Neuronal stem cell (in vitro differentiated cells): Measurements from ENCODE around the gene ADARB1.

Experiments
- DNase-seq: peaks from one replicate; pipeline ENCODE4 v3.0.0-alpha.2; 2013; ENCODE audit warnings: low spot score
- H2AFZ ChIP-seq: one replicate; pipeline ENCODE4 v1.6.1; 2013; ENCODE audit warnings: mild to moderate bottlenecking, low read length, inconsistent platforms
- H2AK5ac ChIP-seq: 2 replicates; pipeline ENCODE4 v1.6.1; 2013; ENCODE audit warnings: low read depth, mild to moderate bottlenecking, inconsistent platforms, low read length, moderate library complexity, mixed read lengths
- H2BK120ac ChIP-seq: 2 replicates; pipeline ENCODE4 v1.6.1; 2013; ENCODE audit warnings: low read depth, mild to moderate bottlenecking, inconsistent platforms, low read length, moderate library complexity, mixed read lengths
- H2BK12ac ChIP-seq: one replicate; pipeline ENCODE4 v1.6.1; 2013; ENCODE audit warnings: low read length, inconsistent platforms
- H2BK15ac ChIP-seq: 2 replicates; pipeline ENCODE4 v1.6.1; 2013; ENCODE audit warnings: mild to moderate bottlenecking, low read length, inconsistent platforms, mixed read lengths
- H2BK5ac ChIP-seq: one replicate; pipeline ENCODE4 v1.6.1; 2013; ENCODE audit warnings: inconsistent platforms, mild to moderate bottlenecking, low read length, moderate library complexity
- H3K14ac ChIP-seq: one replicate; pipeline ENCODE4 v1.6.1; 2013; ENCODE audit warnings: low read length, inconsistent platforms
- H3K18ac ChIP-seq: 2 replicates; pipeline ENCODE4 v1.6.1; 2013; ENCODE audit warnings: low read length, inconsistent platforms
- H3K23ac ChIP-seq: 2 replicates; pipeline ENCODE4 v1.6.1; 2013; ENCODE audit warnings: low read depth, mild to moderate bottlenecking, mixed read lengths, low read length, inconsistent platforms; ENCODE audit not compliant: poor library complexity
- H3K27ac ChIP-seq: replicated peaks from 3 replicates; pipeline ENCODE4 v1.5.1; 2013; ENCODE audit warnings: low read length, inconsistent platforms
- H3K27me3 ChIP-seq, 3 experiments: 2 replicates each; pipeline ENCODE4 v1.6.1; 2013; ENCODE audit warnings: low read length in 3 of 3, mild to moderate bottlenecking in 2 of 3, inconsistent platforms in 1 of 3, low read depth in 1 of 3, mixed read lengths in 1 of 3, moderate library complexity in 1 of 3; ENCODE audit not compliant: control insufficient read depth in 3 of 3, insufficient read depth in 3 of 3
- H3K36me3 ChIP-seq, 2 donors: replicated peaks in 1 of 2; 2 replicates each; pipeline ENCODE4 v1.6.1; 2013; ENCODE audit warnings: low read length in 2 of 2; ENCODE audit not compliant: control insufficient read depth in 2 of 2, insufficient read depth in 2 of 2
- H3K4ac ChIP-seq: 2 replicates; pipeline ENCODE4 v1.6.1; 2013; ENCODE audit warnings: inconsistent platforms, mild to moderate bottlenecking, low read length, moderate library complexity
- H3K4me1 ChIP-seq, 2 donors: 1 replicate in 1 of 2; 2 replicates in 1 of 2; pipeline ENCODE4 v1.6.1; 2013; ENCODE audit warnings: low read length in 2 of 2, low read depth in 1 of 2; ENCODE audit not compliant: control insufficient read depth in 2 of 2, insufficient read depth in 1 of 2
- H3K4me2 ChIP-seq: one replicate; pipeline ENCODE4 v1.6.1; 2013; ENCODE audit warnings: mild to moderate bottlenecking, low read length, inconsistent platforms; ENCODE audit not compliant: insufficient read depth, poor library complexity, severe bottlenecking
- H3K4me3 ChIP-seq, 2 donors: 2 replicates each; pipeline ENCODE4 v1.5.1; 2013; ENCODE audit warnings: low read length in 2 of 2, mild to moderate bottlenecking in 2 of 2, inconsistent platforms in 1 of 2, moderate library complexity in 1 of 2
- H3K79me1 ChIP-seq: one replicate; pipeline ENCODE4 v1.6.1; 2013; ENCODE audit warnings: low read depth, mild to moderate bottlenecking, inconsistent platforms, low read length, moderate library complexity
- H3K9ac ChIP-seq: one replicate; pipeline ENCODE4 v1.6.1; 2013; ENCODE audit warnings: mild to moderate bottlenecking, low read depth, low read length, inconsistent platforms; ENCODE audit not compliant: poor library complexity
- H3K9me3 ChIP-seq, 2 donors: replicated peaks in 1 of 2; 2 replicates each; pipeline versions ENCODE3 to v1.6.1; 2013; ENCODE audit warnings: low read length in 2 of 2, mild to moderate bottlenecking in 2 of 2, inconsistent platforms in 1 of 2, low read depth in 1 of 2, mixed read lengths in 1 of 2, moderate library complexity in 1 of 2; ENCODE audit not compliant: control insufficient read depth in 2 of 2, insufficient read depth in 1 of 2
- H4K8ac ChIP-seq: one replicate; pipeline ENCODE4 v1.6.1; 2013; ENCODE audit warnings: low read depth, mild to moderate bottlenecking, inconsistent platforms, low read length, moderate library complexity
- H4K91ac ChIP-seq: one replicate; pipeline ENCODE4 v1.6.1; 2013; ENCODE audit warnings: low read length, low read depth, mild to moderate bottlenecking, inconsistent platforms; ENCODE audit not compliant: poor library complexity
- WGBS, 2 donors: extraction: QIAGEN DNeasy Blood & Tissue Kit; methylation state at CpG; one replicate each; pipeline ENCODE4 v1.1.7; 2013; ENCODE audit warnings: missing lambda C conversion rate in 2 of 2, mixed read lengths in 1 of 2; ENCODE audit not compliant: insufficient read length in 2 of 2, insufficient replicate concordance in 1 of 2; ENCODE audit errors: extremely low coverage in 2 of 2; 5-methylcytosine and 5-hydroxymethylcytosine counted together

Gene ADARB1

DNA sequence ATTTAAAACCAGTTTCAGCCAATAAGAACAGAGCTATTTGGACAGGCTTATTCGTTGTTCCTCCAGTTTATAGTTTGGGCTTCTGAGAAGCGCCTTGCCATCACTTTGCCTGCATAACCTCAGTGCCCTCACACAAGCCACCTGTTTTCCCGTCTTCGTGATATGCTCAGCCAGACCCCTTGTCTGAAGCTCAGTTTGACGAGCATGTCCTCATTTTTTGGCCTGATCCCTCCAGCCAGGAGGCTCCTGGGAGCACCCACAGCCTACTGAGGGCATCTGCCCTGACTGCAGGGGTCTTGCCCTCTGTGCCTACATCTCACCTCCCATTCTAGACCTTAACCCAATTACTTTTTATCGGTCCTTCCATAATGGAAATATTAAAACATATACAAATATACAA lies 95.3 kb downstream of the ADARB1 start:
- no peak overlapping the region for H2BK15ac ChIP-seq
- no CpG with 5 or more reads among the region's 6 CpGs for WGBS, 2 donors
- no peaks in the 10 kb centered on the region for H3K36me3 ChIP-seq
- no peak overlapping the region for H4K8ac ChIP-seq
- H3K4ac ChIP-seq: no peak overlapping the region
- H3K27me3 ChIP-seq: no peaks in the 10 kb centered on the region
- H2AK5ac ChIP-seq: no peak overlapping the region
- H2BK12ac ChIP-seq: no peak overlapping the region
- peak overlapping the region; percentile 58 for H2AFZ ChIP-seq
- H3K27ac ChIP-seq: no peak overlapping the region
- H4K91ac ChIP-seq: no peak overlapping the region
- H3K9me3 ChIP-seq: no peaks in the 10 kb centered on the region
- H3K9ac ChIP-seq: no peak overlapping the region
- no peak overlapping the region for H2BK5ac ChIP-seq
- no peak overlapping the region for H3K23ac ChIP-seq
- H3K79me1 ChIP-seq: no peaks in the 10 kb centered on the region
- no peak overlapping the region for H3K4me2 ChIP-seq
- no peak overlapping the region for H3K14ac ChIP-seq
- H3K4me1 ChIP-seq: peaks cover 8 to 9% of the 10 kb centered on the region in 2 donors
- H3K4me3 ChIP-seq: no peak overlapping the region
- no peak overlapping the region for H2BK120ac ChIP-seq
- no peak for DNase-seq
- H3K18ac ChIP-seq: no peak overlapping the region

GRCh38 chr21:45170987-45171386 lies 96.6 kb downstream of the ADARB1 start:
- Histone ChIP-seq H2AFZ (no peak overlapping the region), H2BK15ac (no peak overlapping the region), H3K27ac (no peak overlapping the region), H3K18ac (no peak overlapping the region), H3K14ac (no peak overlapping the region), H3K4me3 (no peak overlapping the region), H3K4me2 (no peak overlapping the region), H2BK120ac (no peak overlapping the region), H3K23ac (no peak overlapping the region), H2AK5ac (no peak overlapping the region), H4K91ac (no peak overlapping the region), H3K4ac (no peak overlapping the region), H2BK5ac (no peak overlapping the region), H2BK12ac (no peak overlapping the region), H3K27me3 (no peaks in the 10 kb centered on the region), H3K79me1 (no peaks in the 10 kb centered on the region), H3K9ac (no peak overlapping the region), H4K8ac (no peak overlapping the region), H3K4me1 (peaks cover 8 to 9% of the 10 kb centered on the region in 2 donors), H3K36me3 (no peaks in the 10 kb centered on the region), H3K9me3 (peaks cover 0 to 2% of the 10 kb centered on the region in 2 donors)
- WGBS, 2 donors: no CpG with 5 or more reads among the region's 8 CpGs
- no peak for DNase-seq

- no peak overlapping the region for H3K9ac ChIP-seq
- H3K4ac ChIP-seq: no peak overlapping the region
- no peak overlapping the region for H2BK120ac ChIP-seq
- H3K18ac ChIP-seq: no peak overlapping the region
- no peak overlapping the region for H3K4me3 ChIP-seq
- no peak overlapping the region for H2BK12ac ChIP-seq
- H4K91ac ChIP-seq: no peak overlapping the region
- DNase-seq: no peak
- no peak overlapping the region for H2AK5ac ChIP-seq
- H3K23ac ChIP-seq: no peak overlapping the region
- H2BK5ac ChIP-seq: no peak overlapping the region
- no peak overlapping the region for H2AFZ ChIP-seq
- no peak overlapping the region for H3K14ac ChIP-seq
- peaks cover 8 to 9% of the 10 kb centered on the region in 2 donors for H3K4me1 ChIP-seq
- no peaks in the 10 kb centered on the region for H3K79me1 ChIP-seq
- H3K36me3 ChIP-seq: no peaks in the 10 kb centered on the region
- no peak overlapping the region for H3K4me2 ChIP-seq
- no peak overlapping the region for H4K8ac ChIP-seq
- no CpG with 5 or more reads among the region's 10 CpGs for WGBS, 2 donors
- no peaks in the 10 kb centered on the region for H3K27me3 ChIP-seq
- no peak overlapping the region for H3K27ac ChIP-seq
- no peak overlapping the region for H2BK15ac ChIP-seq
- peaks cover 0 to 2% of the 10 kb centered on the region in 2 donors for H3K9me3 ChIP-seq
Observed at GRCh38 chr21:45172420-45172819, 98.0 kb downstream of the ADARB1 start.

DNA sequence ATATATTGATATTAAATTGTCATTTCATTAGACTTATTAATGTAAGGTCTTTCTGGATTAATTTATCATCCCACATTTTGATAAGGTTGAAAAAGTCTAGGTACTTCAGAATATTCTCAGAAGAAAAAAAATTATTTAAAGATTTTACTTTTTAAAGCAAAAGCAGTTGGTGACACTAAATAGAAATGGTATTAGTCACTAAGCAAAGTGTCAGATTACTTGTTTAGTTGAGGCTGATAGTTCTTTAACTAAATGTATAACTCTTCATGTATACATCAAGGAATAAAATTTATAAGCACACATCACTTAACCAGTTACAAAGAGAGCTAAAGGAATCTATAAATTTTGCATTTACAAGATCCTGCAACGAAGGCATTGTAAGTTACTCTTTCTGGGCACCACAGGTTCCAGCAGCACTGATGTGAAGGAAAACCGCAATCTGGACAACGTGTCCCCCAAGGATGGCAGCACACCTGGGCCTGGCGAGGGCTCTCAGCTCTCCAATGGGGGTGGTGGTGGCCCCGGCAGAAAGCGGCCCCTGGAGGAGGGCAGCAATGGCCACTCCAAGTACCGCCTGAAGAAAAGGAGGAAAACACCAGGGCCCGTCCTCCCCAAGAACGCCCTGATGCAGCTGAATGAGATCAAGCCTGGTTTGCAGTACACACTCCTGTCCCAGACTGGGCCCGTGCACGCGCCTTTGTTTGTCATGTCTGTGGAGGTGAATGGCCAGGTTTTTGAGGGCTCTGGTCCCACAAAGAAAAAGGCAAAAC lies 101.1 kb downstream of the ADARB1 start:
- no peaks in the 10 kb centered on the region for H3K36me3 ChIP-seq
- H3K4me1 ChIP-seq: peaks cover 2 to 6% of the 10 kb centered on the region in 2 donors
- H3K4ac ChIP-seq: no peak overlapping the region
- no peaks in the 10 kb centered on the region for H3K79me1 ChIP-seq
- peak overlapping the region; percentile 25 for H3K23ac ChIP-seq
- H3K9me3 ChIP-seq: peaks cover 0 to 2% of the 10 kb centered on the region in 2 donors
- H3K4me3 ChIP-seq: no peak overlapping the region
- H3K27ac ChIP-seq: no peak overlapping the region
- H2BK120ac ChIP-seq: no peak overlapping the region
- no peak overlapping the region for H4K91ac ChIP-seq
- H2BK5ac ChIP-seq: no peak overlapping the region
- H2AK5ac ChIP-seq: no peak overlapping the region
- peak overlapping the region; percentile 15 for H3K18ac ChIP-seq
- no peak overlapping the region for H2BK15ac ChIP-seq
- WGBS, 2 donors: no CpG with 5 or more reads among the region's 12 CpGs
- H2AFZ ChIP-seq: no peak overlapping the region
- H3K27me3 ChIP-seq: no peaks in the 10 kb centered on the region
- H3K4me2 ChIP-seq: no peak overlapping the region
- H2BK12ac ChIP-seq: no peak overlapping the region
- no peak overlapping the region for H3K14ac ChIP-seq
- H4K8ac ChIP-seq: no peak overlapping the region
- no peak for DNase-seq
- H3K9ac ChIP-seq: no peak overlapping the region
